Astrocyte of the hippocampus (primary cell): ENCODE data around the gene TIMM13.
"Not testable (repeated sequence)": the region's sequence is repeated elsewhere in the genome, so short reads cannot be mapped to it uniquely, and the experiment has no call there.

Experiments
- DNase-seq: peaks from one replicate; pipeline ENCODE4 v3.0.0; 2011; ENCODE audit warnings: low read depth, low spot score

The TIMM13 gene

GRCh38 chr19:2431318-2432055, 4.1 kb upstream of the TIMM13 start:
- no peak for DNase-seq

- no peak for DNase-seq
Observed at GRCh38 chr19:2429917-2430535, 2.6 kb upstream of the TIMM13 start.

- no peak for DNase-seq
Observed at GRCh38 chr19:2428756-2429711, 1.6 kb upstream of the TIMM13 start.

GRCh38 chr19:2428321-2428690, 920 bp upstream of the TIMM13 start:
- peak; percentile 51 for DNase-seq

GRCh38 chr19:2426611-2427428, 566 bp downstream of the TIMM13 start:
- DNase-seq: peak; percentile 57

GRCh38 chr19:2425622-2426581, 1.5 kb downstream of the TIMM13 start:
- DNase-seq: no peak

GRCh38 chr19:2424686-2425621, 2.4 kb downstream of the TIMM13 start:
- DNase-seq: peak; percentile 89

- DNase-seq: no peak
Observed at GRCh38 chr19:2423915-2424685, 3.3 kb downstream of the TIMM13 start.

GRCh38 chr19:2423071-2423914, 4.1 kb downstream of the TIMM13 start:
- no peak for DNase-seq

- DNase-seq: no peak
Observed at GRCh38 chr19:2421581-2422306, 5.6 kb downstream of the TIMM13 start.

GRCh38 chr19:2420490-2420889, 6.9 kb downstream of the TIMM13 start:
- DNase-seq: no peak

- DNase-seq: no peak
Observed at GRCh38 chr19:2419754-2420153, 7.6 kb downstream of the TIMM13 start.

GRCh38 chr19:2417881-2418406, 9.4 kb downstream of the TIMM13 start:
- DNase-seq: no peak

GRCh38 chr19:2417436-2417835, 9.9 kb downstream of the TIMM13 start:
- DNase-seq: not testable (repeated sequence)

GRCh38 chr19:2416321-2417097, 10.9 kb downstream of the TIMM13 start:
- no peak for DNase-seq

GRCh38 chr19:2415973-2416319, 11.4 kb downstream of the TIMM13 start:
- no peak for DNase-seq
